Skeletal muscle cell (primary cell): ENCODE data around the gene BPIFB2.
"Not testable (repeated sequence)": the region's sequence is repeated elsewhere in the genome, so short reads cannot be mapped to it uniquely, and the experiment has no call there.

Experiments
- DNase-seq: peaks from one replicate; pipeline ENCODE4 v3.0.0-alpha.2; 2010; ENCODE audit warnings: low read depth
- H3K4me3 ChIP-seq: 2 replicates; pipeline ENCODE4 v1.5.1; 2011; ENCODE audit warnings: low read depth, mild to moderate bottlenecking, control low read depth, low read length, moderate library complexity

BPIFB2 gene, protein sequence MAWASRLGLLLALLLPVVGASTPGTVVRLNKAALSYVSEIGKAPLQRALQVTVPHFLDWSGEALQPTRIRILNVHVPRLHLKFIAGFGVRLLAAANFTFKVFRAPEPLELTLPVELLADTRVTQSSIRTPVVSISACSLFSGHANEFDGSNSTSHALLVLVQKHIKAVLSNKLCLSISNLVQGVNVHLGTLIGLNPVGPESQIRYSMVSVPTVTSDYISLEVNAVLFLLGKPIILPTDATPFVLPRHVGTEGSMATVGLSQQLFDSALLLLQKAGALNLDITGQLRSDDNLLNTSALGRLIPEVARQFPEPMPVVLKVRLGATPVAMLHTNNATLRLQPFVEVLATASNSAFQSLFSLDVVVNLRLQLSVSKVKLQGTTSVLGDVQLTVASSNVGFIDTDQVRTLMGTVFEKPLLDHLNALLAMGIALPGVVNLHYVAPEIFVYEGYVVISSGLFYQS

DNA sequence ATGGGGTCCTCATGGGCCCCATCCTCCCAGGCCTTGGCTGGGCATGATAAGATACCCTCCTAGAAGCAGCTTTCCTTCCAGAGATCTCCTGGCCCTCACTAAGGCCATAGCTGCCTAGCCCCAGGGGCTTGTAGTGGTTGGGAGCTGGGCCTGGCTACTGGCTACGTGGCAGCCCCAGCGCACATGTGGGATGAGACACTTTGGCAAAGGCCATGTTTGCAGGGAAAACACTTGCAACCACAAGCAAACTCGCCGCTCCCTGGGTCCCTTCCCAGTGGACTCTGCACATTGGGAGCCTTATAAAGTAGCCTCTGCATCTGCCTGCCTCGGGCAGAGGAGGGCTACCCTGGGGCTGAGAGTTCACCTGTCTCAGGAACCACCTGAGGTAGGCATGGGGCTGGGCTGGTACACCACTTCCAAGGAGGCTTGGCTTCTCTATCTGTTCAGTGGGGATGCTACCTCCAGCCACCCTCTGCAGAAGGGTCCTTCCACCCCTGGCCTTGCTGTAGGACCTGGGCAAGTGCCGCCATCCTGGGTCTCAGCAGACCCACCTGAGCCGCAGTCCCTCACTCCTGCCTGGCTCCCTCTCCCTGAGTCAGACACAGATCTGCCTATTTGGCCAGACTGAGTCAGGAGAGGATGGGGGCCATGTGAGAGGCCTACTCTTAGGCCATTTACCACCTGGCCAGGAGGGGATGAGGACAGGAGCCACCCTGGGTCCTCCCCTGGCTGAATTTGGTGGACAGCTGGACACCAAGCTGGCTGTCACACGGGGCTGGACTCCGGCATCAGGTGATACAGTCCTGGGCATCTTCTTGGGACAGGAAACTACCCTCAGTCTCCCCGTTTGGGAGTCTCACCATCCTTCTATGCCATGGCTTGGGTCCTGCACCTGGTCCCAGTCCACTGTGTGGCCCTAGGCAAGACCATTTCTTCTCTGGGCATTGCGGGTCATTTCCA lies at the start of gene BPIFB2:
BPIFB2 (plus strand) TSS at position 329 of the 960 bp plus-strand sequence. CDS start 871 bp downstream, outside the sequence.
- H3K4me3 ChIP-seq, result no peak within 1 kb of the TSS
- DNase-seq, result no peak

DNA sequence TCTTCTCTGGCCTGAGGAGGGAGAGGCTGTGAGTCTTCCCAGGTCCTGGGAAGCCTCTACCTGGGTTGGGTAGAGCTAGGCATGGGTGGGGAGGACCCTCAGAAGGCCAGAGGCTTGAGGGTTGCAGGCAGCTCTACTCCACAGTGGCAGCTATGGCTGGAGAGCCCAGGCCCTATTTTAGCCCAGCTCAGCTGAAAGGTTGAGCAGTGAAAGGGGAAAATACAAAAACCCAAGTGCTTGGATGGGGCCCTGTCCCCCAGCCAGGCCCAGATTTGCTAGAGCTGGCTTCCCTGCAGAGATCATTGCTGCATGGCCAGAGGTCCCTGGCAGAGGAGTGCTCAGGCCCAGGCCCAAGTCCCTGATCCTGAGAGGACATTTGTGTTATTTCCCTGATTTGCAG lies 48.9 kb upstream of the BPIFB2 start:
- H3K4me3 ChIP-seq, result no peak overlapping the region
- DNase-seq, result no peak

DNA sequence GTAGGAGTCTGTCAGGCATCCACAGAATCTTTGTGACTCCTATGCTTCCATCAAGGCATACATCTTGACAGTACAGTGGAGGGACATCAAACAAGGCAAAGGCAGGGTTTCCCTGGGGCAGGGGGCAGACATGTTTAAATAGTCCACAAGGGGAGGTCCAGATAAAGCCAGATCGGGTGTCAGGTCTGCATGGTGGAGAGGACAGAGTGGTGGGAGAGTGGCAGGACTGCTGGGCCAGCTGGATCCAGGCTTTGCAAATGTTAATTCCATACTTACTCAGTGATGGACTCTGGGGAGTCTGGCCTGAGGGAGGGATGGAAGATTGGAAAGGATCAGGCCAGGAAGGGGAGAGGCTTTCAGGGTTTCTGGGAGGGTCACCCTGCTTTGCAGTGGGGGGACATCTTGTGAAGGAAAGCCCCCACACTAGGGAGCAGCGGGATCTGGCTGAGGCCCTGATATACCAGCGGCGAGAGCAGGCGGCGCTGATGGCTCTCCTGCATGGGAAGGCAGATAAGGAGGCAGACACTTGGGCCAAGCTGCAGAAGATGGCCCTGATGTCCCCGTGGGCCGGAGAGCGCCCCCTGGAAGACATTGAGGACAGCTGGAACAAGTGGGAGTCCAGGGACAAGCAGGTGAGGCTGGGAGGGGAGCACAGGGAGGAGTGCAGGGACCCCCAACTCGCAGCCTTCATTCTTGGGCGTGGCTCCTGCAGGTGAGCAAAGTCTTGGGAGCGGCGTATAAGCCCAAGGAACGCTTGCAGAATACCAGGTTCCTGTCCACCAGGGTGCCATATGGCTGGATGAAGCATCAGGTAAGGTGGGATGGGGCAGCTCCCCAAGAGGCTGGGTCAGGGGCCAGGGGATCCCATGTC lies 47.9 kb upstream of the BPIFB2 start:
- DNase-seq, result no peak
- H3K4me3 ChIP-seq, result no peak overlapping the region

DNA sequence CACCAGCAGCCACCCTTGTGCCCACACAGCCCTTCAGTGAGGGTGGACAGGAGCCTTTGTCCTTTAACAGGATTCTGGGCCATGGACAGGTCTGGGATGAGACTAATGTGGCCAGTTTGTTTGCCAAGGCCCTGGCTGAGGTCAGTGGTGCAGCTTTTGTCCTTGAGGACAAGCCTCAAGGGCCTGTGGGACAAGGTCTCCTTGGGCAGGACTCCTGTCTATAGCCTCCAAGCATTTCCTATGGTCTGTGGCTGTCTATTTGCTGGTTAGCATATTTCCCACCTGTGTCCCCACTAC lies 47.3 kb upstream of the BPIFB2 start:
- DNase-seq, result no peak
- no peak overlapping the region for H3K4me3 ChIP-seq

DNA sequence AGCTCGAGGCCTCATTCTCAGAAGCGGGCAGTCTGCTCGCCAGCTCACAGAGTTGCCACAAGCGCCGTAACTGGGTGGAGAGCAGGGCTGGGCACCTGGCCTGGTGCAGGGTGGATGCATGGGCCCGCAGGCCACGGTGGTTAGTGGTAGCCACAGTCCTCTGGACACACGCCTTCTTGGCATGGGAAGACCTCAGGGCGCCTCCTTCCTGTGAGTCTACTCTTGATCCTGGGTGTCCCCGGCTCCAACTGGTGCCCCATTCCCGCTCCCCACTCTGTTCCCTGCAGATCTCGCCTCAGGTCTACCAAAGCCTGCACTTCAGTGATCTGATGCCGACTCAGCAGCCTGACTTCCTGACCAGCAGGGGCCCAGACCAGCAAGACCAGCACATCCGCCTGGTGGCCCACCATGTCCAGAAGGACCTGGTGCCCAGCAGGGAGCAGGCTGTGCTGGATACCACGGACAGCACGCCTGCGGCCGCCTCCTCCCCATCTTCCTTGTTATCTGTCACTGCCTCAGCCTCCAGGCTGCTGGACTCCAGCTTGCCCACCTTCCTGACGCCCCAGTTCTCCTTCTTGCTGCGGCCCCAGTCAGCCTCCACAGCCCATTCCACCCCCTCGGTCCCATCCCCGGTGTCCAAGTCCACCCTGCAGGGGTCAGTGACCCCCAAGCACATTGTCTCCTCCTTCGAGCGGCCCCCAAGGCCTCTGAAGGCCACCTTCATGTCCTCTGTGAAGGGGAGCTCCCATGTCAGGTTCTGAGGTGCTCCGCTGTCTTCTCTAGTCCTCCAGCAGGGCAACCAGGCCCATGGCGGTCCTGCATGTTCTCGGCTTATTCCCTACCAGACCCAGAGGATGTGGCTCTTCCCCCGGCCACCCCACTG lies 46.4 kb upstream of the BPIFB2 start:
- no peak for DNase-seq
- H3K4me3 ChIP-seq, result no peak overlapping the region

DNA sequence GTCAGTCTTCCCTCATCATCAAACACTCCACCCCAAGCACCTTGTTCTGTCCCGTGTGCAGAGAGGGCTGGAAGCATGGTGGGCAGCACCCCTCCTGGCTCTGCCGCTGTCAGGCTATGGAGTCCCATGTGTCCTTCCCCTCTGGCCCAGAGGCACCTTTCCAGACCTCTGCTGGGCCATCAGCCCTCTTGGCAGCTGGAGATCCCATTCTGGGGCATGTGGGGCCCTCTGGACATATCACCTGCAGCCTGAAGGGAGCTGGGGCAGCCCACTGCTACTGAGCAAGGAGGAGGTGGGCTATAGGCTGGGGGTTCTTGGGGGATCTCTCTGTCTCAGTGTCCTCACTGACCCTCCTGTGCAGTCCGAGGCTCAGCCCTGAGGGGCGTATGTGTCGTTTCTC lies 45.5 kb upstream of the BPIFB2 start:
- no peak overlapping the region for H3K4me3 ChIP-seq
- DNase-seq, result no peak

DNA sequence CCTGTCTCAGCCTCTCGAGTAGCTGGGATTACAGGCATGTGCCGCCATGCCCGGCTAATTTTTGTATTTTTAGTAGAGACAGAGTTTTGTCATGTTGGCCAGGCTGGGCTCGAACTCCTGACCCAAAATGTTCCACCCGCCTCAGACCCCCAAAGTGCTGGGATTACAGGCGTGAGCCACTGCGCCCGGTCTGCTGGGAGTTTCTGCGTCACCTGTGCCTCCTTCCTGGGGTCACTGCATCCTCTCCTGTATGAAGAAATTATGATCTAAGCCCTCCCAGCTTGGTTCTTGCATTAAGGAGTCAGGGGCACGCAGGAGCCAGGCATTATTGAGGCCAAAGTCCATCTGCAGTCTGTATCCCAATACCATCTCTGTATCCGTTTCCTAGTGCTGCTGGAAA lies 44.9 kb upstream of the BPIFB2 start:
- not testable (repeated sequence) for DNase-seq

DNA sequence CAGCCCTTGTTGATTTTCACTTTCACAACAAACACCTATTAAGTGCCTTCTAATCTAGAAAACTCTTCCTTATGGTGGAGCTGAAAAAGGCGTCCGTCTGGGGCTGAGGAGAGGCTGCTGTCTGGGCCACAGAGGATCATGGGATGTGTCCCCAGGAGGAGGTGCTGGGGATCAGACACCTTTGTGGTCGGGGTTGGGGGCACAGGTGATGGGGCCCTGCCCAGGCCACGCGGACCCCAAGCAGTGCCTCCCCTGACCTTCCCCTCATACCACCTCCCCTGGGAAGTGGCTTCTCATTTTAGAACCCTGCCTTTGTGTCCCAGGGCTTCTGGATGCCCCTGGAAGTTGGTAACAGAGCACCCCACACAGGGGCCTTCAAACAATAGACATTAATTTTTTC lies 44.3 kb upstream of the BPIFB2 start:
- no peak overlapping the region for H3K4me3 ChIP-seq
- DNase-seq, result no peak

More for the DNA sequence above, 44.9 kb upstream of the BPIFB2 start:
- not testable (repeated sequence) for H3K4me3 ChIP-seq

DNA sequence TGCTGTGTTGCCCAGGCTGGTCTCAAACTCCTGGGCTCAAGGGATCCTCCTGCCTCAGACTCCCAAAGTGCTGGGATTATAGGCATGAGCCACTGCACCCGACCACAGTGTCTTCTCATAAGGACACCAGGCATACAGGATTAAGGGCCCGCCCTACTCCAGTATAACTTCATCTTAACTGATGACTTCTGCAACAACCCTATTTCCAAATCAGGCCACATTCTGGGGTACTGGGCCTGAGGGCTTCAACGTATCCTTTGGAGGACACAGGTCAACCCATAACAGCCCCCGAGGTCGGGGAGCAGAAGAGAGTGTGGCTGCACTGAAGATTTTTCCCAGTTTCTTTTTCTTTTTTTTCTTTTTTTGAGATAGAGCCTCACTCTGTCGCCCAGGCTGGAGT lies 42.9 kb upstream of the BPIFB2 start:
- H3K4me3 ChIP-seq, result no peak overlapping the region
- no peak for DNase-seq

DNA sequence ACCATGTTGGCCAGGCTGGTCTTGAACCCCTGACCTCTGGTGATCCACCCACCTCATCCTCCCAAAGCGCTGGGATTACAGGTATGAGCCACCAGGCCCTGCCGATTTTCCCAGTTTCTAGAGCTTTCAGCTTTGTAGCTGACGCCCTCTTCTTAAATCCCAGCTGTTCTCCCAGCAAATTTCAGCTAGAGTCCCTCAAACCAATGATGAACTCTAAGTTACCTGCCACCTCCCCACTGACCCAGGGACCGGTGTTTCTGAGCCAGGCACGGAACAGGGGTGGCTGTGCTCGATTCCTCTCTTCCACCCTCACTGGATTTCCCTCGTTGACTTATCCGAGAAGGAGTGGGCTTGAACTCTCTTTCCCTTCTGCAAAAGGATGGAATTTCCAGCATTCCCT lies 42.4 kb upstream of the BPIFB2 start:
- DNase-seq, result no peak
- no peak overlapping the region for H3K4me3 ChIP-seq

DNA sequence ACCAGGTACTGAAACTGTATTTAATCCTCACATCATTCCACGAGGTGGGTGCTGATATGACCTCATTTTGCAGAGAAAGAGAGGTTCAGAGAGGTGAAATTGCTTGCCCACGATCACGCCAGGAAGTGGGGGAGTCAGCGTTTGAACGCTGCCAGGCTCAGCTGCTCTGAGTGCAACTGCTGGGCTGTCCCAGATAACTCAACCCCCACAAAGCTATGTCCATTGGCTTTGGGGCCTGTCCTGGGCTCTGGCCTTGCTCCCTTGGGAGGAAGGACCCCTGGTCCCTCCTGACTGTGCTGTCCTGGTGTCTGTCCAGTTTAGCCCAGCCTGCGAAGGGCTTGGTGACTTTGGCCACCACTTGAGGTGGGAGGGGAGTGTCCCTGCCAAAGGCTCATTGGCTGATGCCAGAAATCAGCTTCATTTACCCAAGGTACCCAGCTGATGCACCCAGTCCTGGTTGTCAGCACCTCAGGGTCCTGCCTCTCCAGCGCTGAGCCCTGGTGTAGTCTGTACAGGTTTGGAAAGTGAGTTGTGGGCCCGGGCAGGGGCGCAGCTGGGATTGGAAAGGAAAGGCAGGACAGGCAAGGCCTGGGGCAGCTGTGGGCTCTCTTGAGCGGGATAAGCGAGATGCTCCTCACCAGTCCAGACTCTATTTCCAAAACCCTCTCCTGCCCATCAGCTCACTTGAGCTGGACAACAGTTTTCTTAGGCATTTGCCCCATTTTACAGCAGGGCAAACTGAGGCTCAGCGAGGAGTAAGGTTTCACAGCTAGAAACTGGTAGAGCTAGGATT lies 41.7 kb upstream of the BPIFB2 start:
- no peak overlapping the region for H3K4me3 ChIP-seq
- no peak for DNase-seq

DNA sequence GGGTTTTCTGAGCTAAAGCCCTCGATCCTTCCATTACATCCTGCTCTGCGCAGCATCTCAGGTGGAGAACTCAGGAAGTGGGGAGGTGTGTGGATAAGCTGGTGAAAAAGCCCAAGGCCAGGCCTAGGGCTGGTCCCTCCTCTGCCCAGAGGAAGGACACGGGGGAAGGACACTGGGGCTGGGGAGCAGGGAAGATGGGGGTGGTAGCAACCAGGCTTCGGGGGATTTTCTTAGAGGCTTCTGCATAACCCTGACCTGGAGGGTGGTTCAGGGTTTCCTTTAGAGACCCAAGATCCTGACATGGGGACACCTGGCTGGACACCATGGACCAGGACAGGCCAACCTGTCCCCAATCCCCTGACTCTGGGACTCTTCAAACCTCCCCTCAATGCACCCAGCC lies 41.1 kb upstream of the BPIFB2 start:
- no peak for DNase-seq
- no peak overlapping the region for H3K4me3 ChIP-seq

DNA sequence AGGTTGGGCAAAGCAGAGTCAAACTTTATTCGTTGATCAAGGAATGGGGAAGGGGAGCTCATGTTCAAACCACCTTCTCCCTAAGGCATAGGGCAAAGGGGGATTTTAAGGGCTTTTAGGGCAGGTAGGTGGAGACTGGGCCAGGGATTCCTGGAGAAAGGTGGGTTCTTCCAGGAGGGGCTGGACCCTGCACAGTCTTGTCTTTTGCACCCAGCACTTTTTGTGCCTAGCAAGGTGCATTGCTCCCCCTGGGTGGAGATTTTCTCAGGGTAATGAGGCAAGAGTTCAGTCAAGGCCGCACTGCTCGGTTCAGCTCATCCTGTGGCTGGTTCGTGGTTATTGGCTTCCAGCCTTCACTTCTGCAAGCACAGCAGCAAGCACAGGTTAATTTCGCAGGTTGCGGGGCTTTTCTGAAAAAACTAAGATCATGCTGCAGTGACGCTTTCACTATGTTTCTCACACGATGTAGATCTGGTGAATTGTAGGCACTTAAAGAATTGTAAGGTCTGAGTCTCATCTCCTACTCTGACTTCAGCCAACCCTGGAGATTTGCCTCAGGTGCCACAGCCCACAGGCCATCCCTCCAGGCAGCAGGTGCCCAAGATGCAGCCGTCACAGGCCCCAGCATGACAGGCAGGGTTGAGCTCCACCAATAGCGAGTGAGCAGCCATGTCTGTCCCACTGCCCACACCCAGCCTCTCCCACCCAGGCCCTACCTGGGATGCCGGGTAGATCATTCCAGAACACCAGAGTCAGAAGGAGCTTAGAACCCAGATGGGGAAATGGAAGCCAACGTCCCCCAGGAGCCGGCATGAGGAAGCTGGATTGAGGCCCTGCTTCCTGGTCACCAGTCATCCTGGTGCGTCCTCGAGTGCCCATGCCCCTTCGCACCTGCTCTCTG lies 40.4 kb upstream of the BPIFB2 start:
- DNase-seq, result no peak
- no peak overlapping the region for H3K4me3 ChIP-seq

DNA sequence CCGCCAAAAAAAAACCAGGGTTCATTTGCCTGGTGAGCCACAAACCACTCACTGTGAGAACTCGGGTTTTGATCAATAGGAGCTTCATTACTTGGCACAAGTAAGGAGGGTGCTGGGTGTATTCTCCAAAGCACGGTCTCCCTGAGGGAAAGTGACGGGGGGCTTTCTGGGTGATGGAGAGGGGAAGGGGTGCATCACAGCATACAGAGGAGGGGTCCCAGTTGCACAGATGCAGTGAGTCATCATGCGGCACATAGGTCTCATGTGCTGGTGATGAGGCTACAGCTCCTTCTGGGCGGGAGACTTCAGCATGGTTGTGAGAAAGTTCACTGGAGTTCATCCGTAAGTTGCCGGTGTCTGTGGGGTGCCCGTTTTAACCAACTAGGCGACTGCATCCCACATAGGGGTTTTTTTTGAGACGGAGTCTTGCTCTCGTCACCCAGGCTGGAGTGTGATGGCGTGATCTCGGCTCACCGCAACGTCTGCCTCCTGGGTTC lies 39.5 kb upstream of the BPIFB2 start:
- DNase-seq, result no peak
- no peak overlapping the region for H3K4me3 ChIP-seq

DNA sequence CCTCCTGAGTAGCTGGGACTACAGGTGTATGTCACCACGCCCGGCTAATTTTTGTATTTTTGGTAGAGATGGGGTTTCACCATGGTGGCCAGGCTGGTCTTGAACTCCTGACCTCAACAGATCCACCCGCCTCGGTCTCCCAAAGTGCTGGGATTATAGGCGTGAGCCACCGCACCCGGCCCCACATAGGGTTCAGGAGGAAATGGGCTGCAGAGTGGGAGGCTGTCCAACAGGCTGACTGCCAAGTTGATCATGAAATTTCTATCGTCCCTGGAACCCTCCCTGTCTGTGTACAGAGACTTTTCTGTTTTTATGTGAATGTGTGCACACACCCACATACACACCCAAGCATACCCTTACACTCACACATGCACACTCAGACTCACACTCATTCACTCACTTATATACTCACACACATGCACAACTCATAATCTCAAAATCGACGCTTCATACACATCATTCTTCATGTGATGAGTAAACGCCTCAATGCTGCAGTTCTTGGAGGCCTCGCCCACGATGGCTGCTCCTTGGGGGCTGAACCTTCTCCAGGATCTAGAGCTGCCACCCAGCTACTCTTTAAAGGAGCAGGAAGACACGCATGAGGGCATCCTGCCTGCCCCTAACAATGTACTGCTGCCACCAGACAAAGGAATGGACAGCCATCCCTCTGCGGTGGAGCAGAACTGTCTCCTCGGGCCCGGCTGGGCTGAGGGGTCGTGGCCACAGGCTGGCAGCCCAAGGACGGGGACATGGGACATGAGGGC lies 38.8 kb upstream of the BPIFB2 start:
- DNase-seq, result no peak
- no peak overlapping the region for H3K4me3 ChIP-seq
